Measurements from ENCODE around the gene TMEM147. TPM values are rescaled to one million over a fixed set of nuclear protein-coding genes. Genes with fewer than 3 reads are reported as not detected.

The TMEM147 gene
- total RNA-seq, 2 experiments from 2014 or later: 37.2 to 38.2 TPM

DNA sequence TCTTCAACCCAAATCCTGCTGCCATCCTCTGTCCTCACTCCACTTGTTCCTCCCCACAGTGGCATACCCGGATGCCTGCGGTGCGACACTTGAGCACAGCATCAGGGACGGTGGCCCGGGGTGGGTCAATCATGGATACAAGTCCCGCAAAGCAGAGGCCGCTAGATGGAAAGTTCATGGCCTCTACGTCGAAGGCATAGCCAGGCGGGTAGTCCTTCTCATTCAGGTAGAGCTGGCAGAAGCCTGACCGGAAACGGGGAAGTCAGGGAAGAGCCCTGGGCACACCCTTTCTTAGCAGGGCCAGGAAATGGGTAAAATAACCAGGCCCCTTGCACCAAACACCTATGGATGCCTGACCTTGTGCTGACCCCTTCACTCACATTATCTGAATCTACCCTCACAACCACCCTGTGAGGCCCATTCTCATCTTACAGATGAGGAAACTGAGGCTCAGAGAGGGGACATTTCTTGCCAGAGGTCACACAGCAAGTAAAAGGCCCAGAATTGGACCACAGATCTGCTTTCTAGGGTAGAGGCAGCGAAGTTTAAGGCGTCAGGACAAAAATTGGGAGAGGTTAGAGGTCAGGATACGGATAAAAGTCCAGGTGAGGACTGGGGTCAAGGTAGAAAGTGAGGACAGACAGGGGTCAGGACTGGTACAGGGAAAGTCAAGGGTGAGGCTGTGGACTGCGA lies 11.6 kb downstream of the TMEM147 start:
- no peak overlapping the region for H3K4me3 Mint-ChIP-seq
- peaks cover 33% of the 10 kb centered on the region for H3K27me3 Mint-ChIP-seq
- no peak overlapping the region for H3K27ac Mint-ChIP-seq
- ATAC-seq (ENCODE audit: low read depth) (no peak), DNase-seq (peak; percentile 12)
- H3K4me1 Mint-ChIP-seq: peaks cover 6% of the 10 kb centered on the region
- no peaks in the 10 kb centered on the region for H3K36me3 Mint-ChIP-seq
- no peaks in the 10 kb centered on the region for H3K9me3 Mint-ChIP-seq
- POLR2A ChIA-PET: interaction anchor here (1.2 kb wide), 1 partner anchor 23 kb away, joined by 3 read pairs; no protein-coding TSS in a partner anchor

DNA sequence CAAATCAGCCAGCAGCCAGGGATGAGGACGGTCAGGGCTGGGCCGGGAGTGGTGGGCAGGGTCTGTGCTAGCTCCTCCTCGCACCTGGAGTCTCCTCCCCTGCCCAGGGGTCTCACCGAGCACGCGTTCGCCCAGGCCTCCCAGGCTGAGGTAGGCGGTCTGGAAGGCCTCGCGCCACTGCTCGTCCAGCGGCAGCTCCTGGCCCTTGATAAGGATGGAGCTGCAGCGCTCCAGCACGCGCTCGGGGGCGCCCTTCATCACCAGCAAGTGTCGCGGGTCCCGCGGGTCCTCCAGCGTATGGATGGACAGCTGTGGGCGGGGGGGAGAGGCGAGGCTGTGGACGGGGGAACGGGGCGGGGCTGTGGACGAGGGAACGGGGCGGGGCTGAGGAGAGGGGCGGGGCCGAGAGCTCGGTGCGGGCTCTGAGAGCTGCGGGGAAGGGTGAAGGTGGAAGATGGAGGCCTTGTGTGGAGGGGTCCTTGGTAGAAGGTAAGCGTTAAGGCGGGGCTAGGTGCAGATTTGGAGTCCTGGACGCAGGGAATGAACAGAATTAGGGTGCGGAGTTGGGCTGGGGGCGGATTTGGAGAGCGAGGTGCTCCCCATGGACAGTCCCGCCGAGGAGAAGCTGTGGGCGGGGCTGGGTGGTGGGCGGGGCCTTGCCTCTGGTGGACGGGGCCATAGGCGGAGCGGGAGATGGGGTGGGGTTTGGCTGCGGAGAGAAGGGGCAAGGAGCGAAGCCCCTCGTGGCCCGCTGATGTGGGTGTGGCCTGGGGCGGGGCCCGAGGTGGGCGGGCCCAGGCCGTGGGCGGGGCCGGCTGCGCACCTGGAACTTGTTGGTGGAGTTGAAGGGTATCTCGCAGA lies 12.3 kb downstream of the TMEM147 start:
- Mint-ChIP-seq H3K4me3 (peak overlapping the region; percentile 84), H3K9me3 (no peaks in the 10 kb centered on the region), H3K36me3 (no peaks in the 10 kb centered on the region), H3K27me3 (peaks cover 36% of the 10 kb centered on the region), H3K4me1 (peaks cover 6% of the 10 kb centered on the region), H3K27ac (no peak overlapping the region)
- DNase-seq (peak; percentile 70), ATAC-seq (ENCODE audit: low read depth) (peak; percentile 59)
- POLR2A ChIA-PET: interaction anchor here (1.2 kb wide), 1 partner anchor 24 kb away, joined by 3 read pairs; no protein-coding TSS in a partner anchor

DNA sequence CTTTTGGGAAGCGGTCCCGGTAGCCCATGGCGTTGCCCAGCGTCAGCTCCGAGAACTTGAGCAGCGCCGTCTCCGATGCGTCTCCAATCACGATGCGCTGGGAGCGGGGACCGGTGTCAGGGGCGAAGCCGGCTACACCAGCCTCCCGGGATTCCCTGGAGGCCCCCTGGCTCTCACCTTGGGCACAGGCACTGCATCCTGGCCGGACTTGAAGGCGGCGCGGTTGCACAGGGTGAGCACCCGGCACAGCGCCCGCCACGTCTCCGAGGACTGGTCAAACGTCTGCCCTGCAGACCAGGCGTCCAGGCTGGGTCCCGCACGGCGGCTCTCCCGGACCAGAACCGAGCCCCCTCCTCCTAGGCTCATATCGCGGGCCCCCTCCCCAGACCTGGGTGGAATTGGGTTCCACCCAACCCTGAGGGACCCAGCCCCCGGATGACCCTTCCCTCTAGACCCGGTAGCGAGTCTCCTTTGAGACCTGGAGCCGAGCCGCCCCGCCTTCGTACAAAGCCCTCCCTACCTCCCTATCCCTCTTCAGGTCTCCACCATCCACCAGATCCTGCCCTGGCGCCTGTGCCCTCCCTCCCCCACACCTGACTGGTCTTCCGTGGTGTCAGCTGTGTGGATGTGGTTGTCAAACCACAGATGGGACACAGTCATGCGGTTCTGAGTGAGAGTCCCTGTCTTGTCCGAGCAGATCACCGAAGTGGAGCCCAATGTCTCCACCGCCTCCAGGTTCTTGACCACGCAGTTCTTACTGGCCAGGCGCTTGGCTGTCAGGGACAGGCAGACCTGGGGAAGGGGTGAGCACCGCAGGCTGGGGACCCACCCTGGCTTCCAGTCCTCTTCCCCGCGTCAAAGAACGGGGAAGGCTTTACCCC lies 13.2 kb downstream of the TMEM147 start:
- Mint-ChIP-seq H3K27me3 (peaks cover 36% of the 10 kb centered on the region), H3K9me3 (no peaks in the 10 kb centered on the region), H3K4me1 (peaks cover 6% of the 10 kb centered on the region), H3K36me3 (no peaks in the 10 kb centered on the region), H3K27ac (no peak overlapping the region), H3K4me3 (no peak overlapping the region)
- POLR2A ChIA-PET: interaction anchor here (1.2 kb wide), 1 partner anchor 25 kb away, joined by 3 read pairs; no protein-coding TSS in a partner anchor
- DNase-seq: no peak
- ATAC-seq (ENCODE audit: low read depth): no peak

DNA sequence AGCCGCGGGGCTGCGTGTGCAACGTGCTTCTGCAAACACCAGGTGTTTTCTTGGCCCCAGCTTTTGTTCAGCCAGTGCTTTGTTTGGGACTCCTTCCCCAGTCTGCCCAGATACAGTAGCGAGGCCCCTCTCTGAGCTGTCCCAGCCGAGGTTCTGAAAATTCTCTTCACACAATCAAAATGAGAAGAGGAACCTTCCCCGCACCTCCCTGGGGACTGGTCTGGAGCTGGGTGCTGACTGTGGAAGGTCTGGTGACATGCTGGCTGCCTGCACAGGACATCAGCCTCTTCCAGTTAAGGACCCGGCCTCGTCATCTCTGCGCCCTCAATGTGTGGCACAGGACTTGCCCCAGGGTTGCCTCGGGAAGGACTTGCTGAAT lies 13.8 kb downstream of the TMEM147 start:
- Mint-ChIP-seq H3K27ac (no peak overlapping the region), H3K4me1 (peaks cover 6% of the 10 kb centered on the region), H3K4me3 (no peak overlapping the region), H3K9me3 (no peaks in the 10 kb centered on the region), H3K27me3 (peaks cover 36% of the 10 kb centered on the region), H3K36me3 (no peaks in the 10 kb centered on the region)
- no peak for ATAC-seq (ENCODE audit: low read depth)
- DNase-seq: no peak
- POLR2A ChIA-PET: interaction anchor here (0.5 kb wide), 1 partner anchor 259 kb away, joined by 3 read pairs; no protein-coding TSS in a partner anchor

DNA sequence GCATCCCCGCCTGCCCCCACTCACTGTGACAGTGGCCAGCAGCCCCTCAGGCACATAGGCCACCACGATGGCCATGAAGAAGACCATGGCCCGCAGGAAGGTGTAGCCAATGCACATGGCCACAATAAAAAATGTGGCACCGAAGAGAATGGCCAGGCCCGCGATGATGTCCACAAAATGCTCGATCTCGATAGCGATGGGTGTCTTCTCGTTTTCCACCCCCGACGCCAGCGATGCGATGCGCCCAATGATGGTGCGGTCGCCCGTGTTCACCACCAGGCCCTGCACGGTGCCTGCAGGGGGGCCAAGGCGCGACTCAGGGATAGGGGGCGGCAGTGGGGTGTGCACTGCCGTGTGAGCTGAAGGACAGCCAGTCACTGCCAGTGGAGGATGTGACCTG lies 14.4 kb downstream of the TMEM147 start:
- ATAC-seq (ENCODE audit: low read depth) (no peak), DNase-seq (no peak)
- Mint-ChIP-seq H3K9me3 (no peaks in the 10 kb centered on the region), H3K27me3 (peaks cover 36% of the 10 kb centered on the region), H3K4me1 (peaks cover 6% of the 10 kb centered on the region), H3K27ac (no peak overlapping the region), H3K36me3 (no peaks in the 10 kb centered on the region), H3K4me3 (no peak overlapping the region)
- POLR2A ChIA-PET: interaction anchor here (0.5 kb wide), 1 partner anchor 258 kb away, joined by 3 read pairs; no protein-coding TSS in a partner anchor

DNA sequence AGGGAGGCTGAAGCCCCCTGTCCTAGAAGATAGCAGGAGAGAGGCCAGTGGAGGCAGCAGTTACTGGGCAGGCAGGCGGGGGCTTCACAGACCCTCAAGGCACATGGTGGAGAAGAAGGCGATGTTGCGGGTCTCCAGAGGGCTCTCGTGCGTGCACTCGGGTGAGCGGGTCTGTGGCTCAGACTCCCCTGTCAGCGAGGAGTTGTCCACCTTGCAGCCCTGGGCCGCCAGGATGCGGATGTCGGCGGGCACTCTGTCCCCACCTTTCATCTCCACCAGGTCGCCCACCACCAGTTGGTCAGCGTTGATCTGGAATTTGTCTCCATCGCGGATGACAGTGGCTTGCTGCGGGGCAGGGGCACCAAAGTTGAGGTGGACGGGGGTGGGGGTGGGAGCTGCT lies 14.8 kb downstream of the TMEM147 start:
- DNase-seq (no peak), ATAC-seq (ENCODE audit: low read depth) (no peak)
- H3K27me3 Mint-ChIP-seq: peaks cover 36% of the 10 kb centered on the region
- peaks cover 6% of the 10 kb centered on the region for H3K4me1 Mint-ChIP-seq
- no peak overlapping the region for H3K27ac Mint-ChIP-seq
- H3K4me3 Mint-ChIP-seq: no peak overlapping the region
- no peaks in the 10 kb centered on the region for H3K36me3 Mint-ChIP-seq
- H3K9me3 Mint-ChIP-seq: no peaks in the 10 kb centered on the region
- POLR2A ChIA-PET: no interaction called here

DNA sequence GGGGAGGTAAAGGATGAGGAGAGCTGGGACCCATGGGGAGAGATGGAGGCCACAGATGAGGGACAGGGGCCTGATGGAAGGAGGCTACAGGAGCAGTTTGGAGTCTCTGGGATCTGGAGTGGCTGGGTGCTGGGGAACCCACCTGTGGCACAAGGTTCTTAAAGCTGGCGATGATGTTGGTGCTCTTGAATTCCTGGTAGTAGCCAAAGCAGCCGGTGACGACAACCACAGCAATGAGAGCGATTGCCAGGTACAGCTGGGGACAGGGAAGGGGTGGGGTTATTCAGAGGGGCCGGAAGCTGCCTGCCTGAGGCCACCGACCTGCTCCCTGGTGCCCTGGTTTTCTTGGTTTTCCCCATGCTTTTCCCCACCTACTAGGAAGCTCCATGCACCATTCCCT lies 15.3 kb downstream of the TMEM147 start:
- peaks cover 36% of the 10 kb centered on the region for H3K27me3 Mint-ChIP-seq
- H3K9me3 Mint-ChIP-seq: no peaks in the 10 kb centered on the region
- no peaks in the 10 kb centered on the region for H3K36me3 Mint-ChIP-seq
- no peak overlapping the region for H3K4me3 Mint-ChIP-seq
- ATAC-seq (ENCODE audit: low read depth): no peak
- DNase-seq: no peak
- POLR2A ChIA-PET: no interaction called here
- H3K27ac Mint-ChIP-seq: no peak overlapping the region
- H3K4me1 Mint-ChIP-seq: peaks cover 6% of the 10 kb centered on the region

DNA sequence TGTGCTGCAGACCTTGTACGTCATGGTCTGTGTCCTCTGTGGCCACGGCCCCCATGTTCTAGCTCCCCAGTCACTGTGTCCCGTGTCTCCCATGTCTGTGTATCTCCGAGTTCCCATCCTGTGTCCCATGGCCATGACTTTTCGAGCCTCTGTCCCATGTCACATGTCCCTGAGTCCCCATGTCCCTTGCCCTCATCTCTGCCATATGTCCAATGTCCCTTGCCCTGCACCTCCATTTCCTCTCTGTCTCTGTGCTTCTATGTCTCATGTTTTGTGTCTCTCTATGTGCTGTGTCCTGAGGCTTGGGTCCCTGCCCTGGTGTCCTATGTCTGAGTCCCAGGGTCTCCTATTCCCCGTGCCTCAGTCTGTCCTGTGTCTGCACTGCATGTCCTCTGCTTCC lies 16.0 kb downstream of the TMEM147 start:
- POLR2A ChIA-PET: no interaction called here
- H3K4me1 Mint-ChIP-seq: peaks cover 6% of the 10 kb centered on the region

DNA sequence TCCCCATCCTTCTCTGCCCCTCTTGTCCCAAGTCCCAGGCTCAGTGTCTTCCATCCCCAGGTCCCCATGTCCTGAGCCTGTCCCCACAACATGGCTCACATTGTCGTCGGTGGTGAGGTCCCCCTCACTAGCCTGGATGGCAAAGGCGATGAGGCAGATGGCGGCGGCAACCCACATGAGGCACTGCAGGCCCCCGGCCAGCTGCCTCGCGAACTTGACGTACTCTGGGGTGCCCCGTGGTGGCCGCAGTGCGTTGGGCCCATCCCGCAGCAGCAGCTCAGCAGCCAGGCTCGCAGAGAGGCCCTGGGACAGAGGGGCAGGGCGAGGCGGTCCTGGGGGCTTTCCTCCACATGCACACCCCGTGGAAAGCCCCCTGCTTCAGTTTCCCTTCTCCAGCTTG lies 16.9 kb downstream of the TMEM147 start:
- peaks cover 30% of the 10 kb centered on the region for H3K27me3 Mint-ChIP-seq
- H3K27ac Mint-ChIP-seq: peak overlapping the region; percentile 24
- POLR2A ChIA-PET: no interaction called here
- ATAC-seq (ENCODE audit: low read depth) (no peak), DNase-seq (no peak)
- no peaks in the 10 kb centered on the region for H3K36me3 Mint-ChIP-seq
- no peak overlapping the region for H3K4me3 Mint-ChIP-seq
- H3K4me1 Mint-ChIP-seq: peaks cover 4% of the 10 kb centered on the region
- no peaks in the 10 kb centered on the region for H3K9me3 Mint-ChIP-seq

More for the DNA sequence above, 16.0 kb downstream of the TMEM147 start:
- Mint-ChIP-seq H3K9me3 (no peaks in the 10 kb centered on the region), H3K4me3 (no peak overlapping the region), H3K27me3 (peaks cover 32% of the 10 kb centered on the region), H3K36me3 (no peaks in the 10 kb centered on the region), H3K27ac (no peak overlapping the region)
- ATAC-seq (ENCODE audit: low read depth): no peak
- DNase-seq: no peak

DNA sequence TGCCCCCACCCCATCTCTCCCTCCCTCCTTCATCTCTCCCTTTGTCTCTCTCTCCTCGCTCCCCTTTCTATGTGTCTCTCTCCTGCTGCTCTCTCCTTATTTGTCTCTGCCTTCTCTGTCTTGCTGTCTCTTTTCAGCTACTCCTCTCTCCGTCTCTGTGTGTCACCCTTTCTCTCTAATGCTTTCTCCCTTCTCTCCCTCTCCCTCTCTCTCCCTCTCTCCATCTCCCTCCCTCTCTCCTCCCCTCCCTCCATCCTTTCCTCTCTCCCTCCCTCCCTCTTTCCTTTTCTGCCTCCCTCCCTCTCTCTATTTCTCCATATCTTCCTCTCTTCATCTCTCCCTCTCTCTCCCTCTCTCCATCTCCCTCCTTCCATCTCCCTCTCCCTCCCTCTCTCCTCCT lies 17.4 kb downstream of the TMEM147 start:
- Mint-ChIP-seq H3K27me3 (peaks cover 29% of the 10 kb centered on the region), H3K4me3 (no peak overlapping the region), H3K4me1 (peaks cover 3% of the 10 kb centered on the region), H3K27ac (no peak overlapping the region), H3K36me3 (no peaks in the 10 kb centered on the region), H3K9me3 (no peaks in the 10 kb centered on the region)
- no peak for ATAC-seq (ENCODE audit: low read depth)
- POLR2A ChIA-PET: no interaction called here
- DNase-seq: no peak

DNA sequence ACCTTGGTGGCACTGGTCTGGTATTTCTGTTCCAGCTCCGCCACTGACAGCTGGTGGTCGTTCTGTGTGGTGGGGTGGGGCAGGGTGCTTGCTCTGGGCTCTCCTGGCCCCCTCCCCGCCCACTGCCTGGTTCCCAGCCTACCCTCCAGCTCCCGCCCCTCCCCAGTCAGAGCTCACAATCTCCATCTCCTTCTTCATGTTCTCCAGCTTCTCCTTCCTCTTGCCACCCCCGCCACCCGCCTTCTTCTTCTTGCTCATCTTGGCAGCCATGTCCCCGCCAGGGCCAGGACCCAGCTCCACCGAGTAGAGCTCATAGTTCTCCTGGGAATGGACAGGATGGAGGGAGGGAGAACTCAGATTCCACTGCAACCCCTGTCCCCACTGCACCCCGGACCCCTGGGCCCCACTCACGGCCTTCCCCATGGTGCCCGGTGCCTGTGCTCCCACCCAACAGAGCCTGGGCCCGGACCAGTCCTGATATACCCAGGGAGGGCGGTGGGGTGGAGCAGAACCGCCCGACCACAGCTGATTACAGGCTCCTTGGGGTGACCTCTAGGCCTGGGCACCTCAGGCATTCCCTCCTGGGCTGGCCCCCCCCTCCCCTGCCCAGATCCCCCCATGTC lies 17.9 kb downstream of the TMEM147 start, which contains the start of gene ATP4A:
Gene ATP4A, minus strand, starts transcription at position 452 of the 623 bp plus-strand sequence. Its CDS starts 29 bp downstream, at position 423.
- no peaks in the 10 kb centered on the region for H3K36me3 Mint-ChIP-seq
- no peak within 1 kb of the TSS for H3K27ac Mint-ChIP-seq
- H3K4me1 Mint-ChIP-seq: peaks cover 1% of the 10 kb centered on the region
- DNase-seq (no peak), ATAC-seq (ENCODE audit: low read depth) (no peak)
- no peak within 1 kb of the TSS for H3K4me3 Mint-ChIP-seq
- POLR2A ChIA-PET: no interaction called here
- peaks cover 27% of the 10 kb centered on the region for H3K27me3 Mint-ChIP-seq
- H3K9me3 Mint-ChIP-seq: no peaks in the 10 kb centered on the region

DNA sequence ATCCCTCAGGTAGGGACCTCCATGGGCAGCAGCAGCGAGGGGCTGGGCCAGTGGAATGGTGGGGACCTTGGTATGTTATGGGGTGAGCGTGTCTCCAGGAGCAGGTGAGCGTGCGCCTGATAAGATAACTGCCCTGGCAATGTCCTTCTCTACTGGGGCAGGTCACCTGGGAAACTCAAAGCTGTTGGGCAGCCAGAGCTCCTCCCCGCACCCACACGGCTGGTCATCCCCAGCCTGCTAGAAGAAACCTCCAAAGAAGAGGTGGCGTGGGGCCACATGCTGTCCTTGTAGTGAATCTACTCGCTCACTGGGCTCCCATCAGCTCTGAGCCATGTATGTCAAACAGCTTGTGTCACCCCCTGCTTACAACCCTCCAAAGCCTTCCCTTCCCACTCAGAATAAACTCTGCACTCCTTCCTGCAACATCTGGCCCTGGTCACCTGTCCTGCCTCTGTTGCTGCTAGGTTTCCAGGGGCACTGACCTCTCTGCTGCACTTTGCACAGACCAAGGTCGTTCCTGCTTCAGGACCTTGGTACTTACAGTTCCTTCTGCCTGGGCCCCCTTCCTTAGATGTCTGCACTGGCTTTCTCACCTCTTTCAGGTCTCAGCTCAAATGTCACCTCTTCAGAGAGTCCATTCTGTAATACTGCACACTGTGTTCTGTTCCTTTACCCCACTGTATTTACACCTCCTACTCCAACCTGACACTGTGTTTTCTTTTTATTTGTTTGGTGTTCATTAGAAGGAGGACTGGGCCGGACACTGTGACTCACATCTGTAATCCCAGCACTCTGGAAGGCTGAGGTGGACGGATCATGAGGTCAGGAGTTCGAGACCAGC lies 19.8 kb downstream of the TMEM147 start:
- no peaks in the 10 kb centered on the region for H3K9me3 Mint-ChIP-seq
- H3K27ac Mint-ChIP-seq: no peak overlapping the region
- H3K36me3 Mint-ChIP-seq: no peaks in the 10 kb centered on the region
- DNase-seq (no peak), ATAC-seq (ENCODE audit: low read depth) (no peak)
- peaks cover 13% of the 10 kb centered on the region for H3K27me3 Mint-ChIP-seq
- H3K4me1 Mint-ChIP-seq: no peaks in the 10 kb centered on the region
- POLR2A ChIA-PET: no interaction called here
- H3K4me3 Mint-ChIP-seq: no peak overlapping the region
